HG03439 (cell line): ENCODE measurements around the gene TBC1D22B.
"Not testable (repeated sequence)": the region's sequence is repeated elsewhere in the genome, so short reads cannot be mapped to it uniquely, and the experiment has no call there.

Experiments
- ATAC-seq: cut with Tn5 transposase; IDR thresholded peaks from one replicate; pipeline ENCODE4 v1.9.1; 2021; ENCODE audit warnings: mild to moderate bottlenecking, moderate library complexity; ENCODE audit not compliant: unreplicated experiment

The TBC1D22B gene

GRCh38 chr6:37265001-37265400 lies 7.4 kb downstream of the TBC1D22B start:
- ATAC-seq: no peak

- no peak for ATAC-seq
Observed at GRCh38 chr6:37265860-37266259, 8.3 kb downstream of the TBC1D22B start.

- ATAC-seq: no peak
Observed at GRCh38 chr6:37269105-37269504, 11.5 kb downstream of the TBC1D22B start.

GRCh38 chr6:37272834-37273566 lies 15.4 kb downstream of the TBC1D22B start:
- ATAC-seq: no peak

- no peak for ATAC-seq
Observed at GRCh38 chr6:37273690-37274089, 16.1 kb downstream of the TBC1D22B start.

- no peak for ATAC-seq
Observed at GRCh38 chr6:37275350-37275749, 17.8 kb downstream of the TBC1D22B start.

- ATAC-seq: no peak
Observed at GRCh38 chr6:37277001-37277409, 19.4 kb downstream of the TBC1D22B start.

GRCh38 chr6:37279366-37280134 lies 22.0 kb downstream of the TBC1D22B start:
- no peak for ATAC-seq

- no peak for ATAC-seq
Observed at GRCh38 chr6:37280162-37280887, 22.8 kb downstream of the TBC1D22B start.

- no peak for ATAC-seq
Observed at GRCh38 chr6:37282371-37282770, 24.8 kb downstream of the TBC1D22B start.

GRCh38 chr6:37283268-37283667 lies 25.7 kb downstream of the TBC1D22B start:
- ATAC-seq: no peak

GRCh38 chr6:37283671-37284151 lies 26.1 kb downstream of the TBC1D22B start:
- ATAC-seq: no peak

GRCh38 chr6:37284781-37285180 lies 27.2 kb downstream of the TBC1D22B start:
- no peak for ATAC-seq

GRCh38 chr6:37285861-37286311 lies 28.3 kb downstream of the TBC1D22B start:
- no peak for ATAC-seq

- no peak for ATAC-seq
Observed at GRCh38 chr6:37287519-37288157, 30.1 kb downstream of the TBC1D22B start.

- no peak for ATAC-seq
Observed at GRCh38 chr6:37288247-37288646, 30.7 kb downstream of the TBC1D22B start.

- ATAC-seq: no peak
Observed at GRCh38 chr6:37289931-37290330, 32.4 kb downstream of the TBC1D22B start.

- ATAC-seq: no peak
Observed at GRCh38 chr6:37293426-37293825, 35.9 kb downstream of the TBC1D22B start.

- ATAC-seq: not testable (repeated sequence)
Observed at GRCh38 chr6:37297637-37298036, 40.1 kb downstream of the TBC1D22B start.

- ATAC-seq: no peak
Observed at GRCh38 chr6:37298958-37299357, 41.4 kb downstream of the TBC1D22B start.

- ATAC-seq: no peak
Observed at GRCh38 chr6:37299990-37300389, 42.4 kb downstream of the TBC1D22B start.
